ENCODE data around the gene SLC35E2B.
"Not testable (repeated sequence)": the region's sequence is repeated elsewhere in the genome, so short reads cannot be mapped to it uniquely, and the experiment has no call there.

DNA sequence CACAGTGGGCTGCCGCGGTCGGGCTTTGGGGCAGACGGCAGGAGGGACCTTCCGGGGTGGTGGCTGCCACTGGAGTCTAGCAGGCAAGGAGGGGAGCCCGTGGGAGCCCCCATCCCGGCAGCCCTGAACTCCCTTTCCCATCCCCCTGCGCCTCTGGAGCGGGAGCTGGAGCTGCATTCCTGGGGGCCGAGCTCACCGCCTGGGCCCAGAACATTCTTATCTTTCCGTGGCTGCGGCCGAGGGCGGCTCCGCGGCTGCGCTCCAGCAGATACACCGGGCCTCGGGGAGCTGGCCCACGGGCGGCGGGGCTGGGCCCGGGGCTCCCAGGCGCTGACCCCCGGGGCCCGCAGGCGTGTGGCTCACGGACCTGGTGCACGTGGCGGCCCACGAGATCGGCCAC lies 8.0 kb upstream of the SLC35E2B start:
- not testable (repeated sequence) for TF ChIP-seq ZFP41 (CRISPR knock-in tag; IDR thresholded peaks at IDR 0.05; ENCODE audit: borderline replicate concordance); GABPB1 (CRISPR knock-in tag; IDR thresholded peaks at IDR 0.05); FOXJ3 (CRISPR knock-in tag; IDR thresholded peaks at IDR 0.05; ENCODE audit: borderline replicate concordance); ZNF570 (CRISPR knock-in tag; IDR thresholded peaks at IDR 0.05; ENCODE audit: borderline replicate concordance)
- TF ChIP-seq, protein P1, sequence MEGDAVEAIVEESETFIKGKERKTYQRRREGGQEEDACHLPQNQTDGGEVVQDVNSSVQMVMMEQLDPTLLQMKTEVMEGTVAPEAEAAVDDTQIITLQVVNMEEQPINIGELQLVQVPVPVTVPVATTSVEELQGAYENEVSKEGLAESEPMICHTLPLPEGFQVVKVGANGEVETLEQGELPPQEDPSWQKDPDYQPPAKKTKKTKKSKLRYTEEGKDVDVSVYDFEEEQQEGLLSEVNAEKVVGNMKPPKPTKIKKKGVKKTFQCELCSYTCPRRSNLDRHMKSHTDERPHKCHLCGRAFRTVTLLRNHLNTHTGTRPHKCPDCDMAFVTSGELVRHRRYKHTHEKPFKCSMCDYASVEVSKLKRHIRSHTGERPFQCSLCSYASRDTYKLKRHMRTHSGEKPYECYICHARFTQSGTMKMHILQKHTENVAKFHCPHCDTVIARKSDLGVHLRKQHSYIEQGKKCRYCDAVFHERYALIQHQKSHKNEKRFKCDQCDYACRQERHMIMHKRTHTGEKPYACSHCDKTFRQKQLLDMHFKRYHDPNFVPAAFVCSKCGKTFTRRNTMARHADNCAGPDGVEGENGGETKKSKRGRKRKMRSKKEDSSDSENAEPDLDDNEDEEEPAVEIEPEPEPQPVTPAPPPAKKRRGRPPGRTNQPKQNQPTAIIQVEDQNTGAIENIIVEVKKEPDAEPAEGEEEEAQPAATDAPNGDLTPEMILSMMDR (CRISPR knock-in tag; IDR thresholded peaks at IDR 0.05) = not testable (repeated sequence)

Measured in HepG2 (cell line).